ENCODE measurements around the gene TTC28.
A peak's percentile ranks its signal among the peaks of the same experiment; 100 is the strongest.

Gene TTC28

GRCh38 chr22:28408709-28409108 is 270.9 kb downstream of the TTC28 start:
- no peak for DNase-seq (ENCODE audit: extremely low spot score)
- CTCF ChIA-PET: interaction anchor here (0.8 to 1.4 kb wide), 3 partner anchors 10 to 25 kb away, joined by 3 read pairs; no protein-coding TSS in a partner anchor
- POLR2A ChIA-PET: no interaction called here
- TF ChIP-seq CTCF (IDR thresholded peaks at IDR 0.05; ENCODE audit: control extremely low read depth, extremely low read depth, low read depth, missing control alignments): no peak

GRCh38 chr22:28407645-28408044 is 272.0 kb downstream of the TTC28 start:
- ChIA-PET POLR2A (no interaction called here), CTCF (no interaction called here)
- no peak for DNase-seq (ENCODE audit: extremely low spot score)
- no peak for TF ChIP-seq CTCF (IDR thresholded peaks at IDR 0.05; ENCODE audit: control extremely low read depth, extremely low read depth, low read depth, missing control alignments)

GRCh38 chr22:28406246-28406645 is 273.4 kb downstream of the TTC28 start:
- no peak for DNase-seq (ENCODE audit: extremely low spot score)
- no peak for TF ChIP-seq CTCF (IDR thresholded peaks at IDR 0.05; ENCODE audit: control extremely low read depth, extremely low read depth, low read depth, missing control alignments)
- POLR2A ChIA-PET: no interaction called here
- CTCF ChIA-PET: no interaction called here

- TF ChIP-seq CTCF (IDR thresholded peaks at IDR 0.05; ENCODE audit: control extremely low read depth, extremely low read depth, low read depth, missing control alignments): no peak
- CTCF ChIA-PET: no interaction called here
- POLR2A ChIA-PET: no interaction called here
These were observed 274.1 kb downstream of the TTC28 start for GRCh38 chr22:28405588-28405987.

GRCh38 chr22:28402539-28402938 is 277.1 kb downstream of the TTC28 start:
- POLR2A ChIA-PET: no interaction called here
- CTCF ChIA-PET: no interaction called here
- no peak for TF ChIP-seq CTCF (IDR thresholded peaks at IDR 0.05; ENCODE audit: control extremely low read depth, extremely low read depth, low read depth, missing control alignments)
- DNase-seq (ENCODE audit: extremely low spot score): peak; percentile 31

More at GRCh38 chr22:28405588-28405987, 274.1 kb downstream of the TTC28 start:
- DNase-seq (ENCODE audit: extremely low spot score): no peak

GRCh38 chr22:28402060-28402459 is 277.6 kb downstream of the TTC28 start:
- ChIA-PET POLR2A (no interaction called here), CTCF (no interaction called here)
- no peak for TF ChIP-seq CTCF (IDR thresholded peaks at IDR 0.05; ENCODE audit: control extremely low read depth, extremely low read depth, low read depth, missing control alignments)
- no peak for DNase-seq (ENCODE audit: extremely low spot score)

- DNase-seq (ENCODE audit: extremely low spot score): no peak
- CTCF ChIA-PET: interaction anchor here (1.0 kb wide), 1 partner anchor 10 kb away, joined by 3 read pairs; no protein-coding TSS in a partner anchor
- TF ChIP-seq CTCF (IDR thresholded peaks at IDR 0.05; ENCODE audit: control extremely low read depth, extremely low read depth, low read depth, missing control alignments): no peak
These were observed 280.7 kb downstream of the TTC28 start for GRCh38 chr22:28398981-28399380.

More at GRCh38 chr22:28398981-28399380, 280.7 kb downstream of the TTC28 start:
- POLR2A ChIA-PET: no interaction called here

All from GM10248 (cell line).